ENCODE measurements around the gene NPAS3.

NPAS3 gene

GRCh38 chr14:32938719-32939253 is at the start of gene NPAS3:
Gene NPAS3, plus strand, starts transcription at chr14:32938879.
- DNase-seq = no peak

GRCh38 chr14:32896979-32897697 is 41.5 kb upstream of the NPAS3 start:
- no peak for DNase-seq

- no peak for DNase-seq
These were observed 41.0 kb upstream of the NPAS3 start for GRCh38 chr14:32897698-32898064.

- no peak for DNase-seq
These were observed 39.8 kb upstream of the NPAS3 start for GRCh38 chr14:32898876-32899275.

- DNase-seq = no peak
These were observed 38.1 kb upstream of the NPAS3 start for GRCh38 chr14:32900547-32900946.

GRCh38 chr14:32905013-32905412 is 33.7 kb upstream of the NPAS3 start:
- no peak for DNase-seq

GRCh38 chr14:32906672-32907071 is 32.0 kb upstream of the NPAS3 start:
- DNase-seq = no peak

- no peak for DNase-seq
These were observed 30.2 kb upstream of the NPAS3 start for GRCh38 chr14:32908196-32909084.

GRCh38 chr14:32913725-32914124 is 25.0 kb upstream of the NPAS3 start:
- DNase-seq = no peak

GRCh38 chr14:32914391-32914790 is 24.3 kb upstream of the NPAS3 start:
- DNase-seq = no peak

GRCh38 chr14:32920696-32921276 is 17.9 kb upstream of the NPAS3 start:
- DNase-seq = no peak

- DNase-seq = no peak
These were observed 13.2 kb upstream of the NPAS3 start for GRCh38 chr14:32925439-32925838.

GRCh38 chr14:32932302-32932913 is 6.3 kb upstream of the NPAS3 start:
- DNase-seq = no peak

GRCh38 chr14:32932914-32933628 is 5.6 kb upstream of the NPAS3 start:
- DNase-seq = no peak

GRCh38 chr14:32933629-32934072 is 5.0 kb upstream of the NPAS3 start:
- DNase-seq = no peak

GRCh38 chr14:32934073-32934880 is 4.4 kb upstream of the NPAS3 start:
- no peak for DNase-seq

GRCh38 chr14:32934881-32935633 is 3.6 kb upstream of the NPAS3 start:
- DNase-seq = no peak

- peak; percentile 6 for DNase-seq
These were observed 781 bp downstream of the NPAS3 start for GRCh38 chr14:32939254-32940065.

GRCh38 chr14:32940066-32940651 is 1.5 kb downstream of the NPAS3 start:
- no peak for DNase-seq

Measured in activated CD4-positive, alpha-beta T cell treated with anti-CD3 and anti-CD28 coated beads, Interleukin-2, amount 50 U/mL, for 16 hours (primary cell).